WTC11 (cell line): ENCODE data around the gene SLC9A9.

ENCODE experiments used
- ATF2 ChIP-seq: sonication (generic); formaldehyde crosslinking; IDR thresholded peaks from 2 replicates; pipeline ENCODE4 v1.8.1; 2022; ENCODE audit warnings: low read depth, missing genetic modification reagents, borderline replicate concordance
- CREM ChIP-seq: sonication (generic); formaldehyde crosslinking; IDR thresholded peaks from 2 replicates; pipeline ENCODE4 v1.8.1; 2022; ENCODE audit warnings: mild to moderate bottlenecking, missing genetic modification reagents, moderate library complexity
- CTCF ChIP-seq: fragments of 200-600 bp; IDR thresholded peaks from 2 replicates; pipeline ENCODE4 v1.8.0; 2022; ENCODE audit warnings: antibody characterized with exemption
- GRHL2 ChIP-seq: fragments of 250-450 bp; sonication (Bioruptor Pico); IDR thresholded peaks from 2 replicates; pipeline ENCODE4 v1.8.0; 2022; ENCODE audit warnings: mild to moderate bottlenecking, moderate library complexity; ENCODE audit not compliant: insufficient replicate concordance, severe bottlenecking
- HMGXB4 ChIP-seq: sonication (generic); formaldehyde crosslinking; IDR thresholded peaks from 2 replicates; pipeline ENCODE4 v1.8.1; 2023; ENCODE audit warnings: mild to moderate bottlenecking, moderate library complexity, missing genetic modification reagents
- MAX ChIP-seq: sonication (generic); formaldehyde crosslinking; IDR thresholded peaks from 2 replicates; pipeline ENCODE4 v1.8.0; 2022; ENCODE audit warnings: mild to moderate bottlenecking, missing genetic modification reagents
- USF1 ChIP-seq: sonication (generic); formaldehyde crosslinking; IDR thresholded peaks from 2 replicates; pipeline ENCODE4 v1.8.0; 2022; ENCODE audit warnings: mild to moderate bottlenecking, missing genetic modification reagents
- USF2 ChIP-seq: sonication (generic); formaldehyde crosslinking; IDR thresholded peaks from 2 replicates; pipeline ENCODE4 v1.8.1; 2023; ENCODE audit warnings: mild to moderate bottlenecking, missing genetic modification reagents, moderate library complexity

GRCh38 chr3:143698682-143699303 lies 149.5 kb downstream of the SLC9A9 start:
- TF ChIP-seq MAX (CRISPR knock-in tag) (no peak), HMGXB4 (CRISPR knock-in tag) (no peak), USF2 (CRISPR knock-in tag) (no peak), GRHL2 (no peak), ATF2 (CRISPR knock-in tag) (no peak), CTCF (no peak), CREM (no peak), USF1 (CRISPR knock-in tag) (no peak)
